HepG2 (cell line): ENCODE results near the gene ZNF506. TPM values are rescaled to one million over a fixed set of nuclear protein-coding genes. Genes with fewer than 3 reads are reported as not detected.

Experiments
- BRF2 ChIP-seq: sonication (generic); formaldehyde crosslinking; IDR thresholded peaks from 2 replicates; pipeline ENCODE4 v1.8.1; 2022; ENCODE audit warnings: mild to moderate bottlenecking, missing genetic modification reagents
- EEA1 ChIP-seq: sonication (generic); formaldehyde crosslinking; IDR thresholded peaks from 2 replicates; pipeline ENCODE4 v1.5.1; 2020; ENCODE audit warnings: mild to moderate bottlenecking, missing genetic modification reagents, borderline replicate concordance
- GZF1 ChIP-seq: sonication (generic); formaldehyde crosslinking; IDR thresholded peaks from 2 replicates; pipeline ENCODE4 v1.5.1; 2020; ENCODE audit warnings: mild to moderate bottlenecking, missing genetic modification reagents
- HES4 ChIP-seq: sonication (generic); formaldehyde crosslinking; IDR thresholded peaks from 2 replicates; pipeline ENCODE4 v1.9.0; 2021; ENCODE audit warnings: mild to moderate bottlenecking, missing genetic modification reagents, borderline replicate concordance
- HMGXB3 ChIP-seq: sonication (generic); formaldehyde crosslinking; IDR thresholded peaks from 2 replicates; pipeline ENCODE4 v1.4.0; 2020; ENCODE audit warnings: missing genetic modification reagents, borderline replicate concordance
- JUND ChIP-seq: sonication (generic); formaldehyde crosslinking; IDR thresholded peaks from 2 replicates; pipeline ENCODE4 v1.8.0; 2022; ENCODE audit warnings: mild to moderate bottlenecking, missing genetic modification reagents
- KIAA2018 ChIP-seq: sonication (generic); formaldehyde crosslinking; IDR thresholded peaks from 2 replicates; pipeline ENCODE4 v1.5.0; 2020; ENCODE audit warnings: mild to moderate bottlenecking, missing genetic modification reagents, borderline replicate concordance
- MAFG ChIP-seq: sonication (generic); formaldehyde crosslinking; IDR thresholded peaks from 2 replicates; pipeline ENCODE4 v1.5.1; 2020; ENCODE audit warnings: mild to moderate bottlenecking, missing genetic modification reagents
- TGIF2 ChIP-seq: IDR thresholded peaks from 2 replicates; pipeline ENCODE4 v1.6.1; 2016; ENCODE audit warnings: control low read depth, missing compliant biosample characterization
- ZNF792 ChIP-seq: IDR thresholded peaks from 2 replicates; pipeline ENCODE4 v1.6.1; 2016
- polyA plus RNA-seq, 8 experiments: library from polyadenylated mRNA; depleted of rRNA in 3 of 8; stranded (reverse) in 7 of 8; unstranded in 1 of 8; fragments of >200 nt; fragmentation: Illumina TruSeq in 4 of 8; extraction: Trizol in 4 of 8; gene quantifications; 2 replicates each; pipeline versions ENCODE4 v1.2.1 to v1.2.3, GENCODE V29; 2011 to 2016; ENCODE audit warnings: low read depth in 4 of 8, missing spikeins in 1 of 8, mixed read lengths in 1 of 8; ENCODE audit not compliant: insufficient read depth in 1 of 8
- total RNA-seq, 5 experiments: library from RNA; depleted of rRNA; stranded (reverse); fragments of >200 nt; fragmentation: Illumina TruSeq; extraction: Trizol; gene quantifications; 2 replicates each; pipeline ENCODE4 v1.2.3, GENCODE V29; 2016; ENCODE audit warnings: low read depth in 1 of 5

The ZNF506 gene
- total and polyA plus RNA-seq, 2 of the 13 experiments (the other 11 are each of a cell fraction or from before 2014, with no cell fraction given), result not detected

- TF ChIP-seq KIAA2018 (no peak), ZNF792 (CRISPR knock-in tag) (no peak), BRF2 (CRISPR knock-in tag) (no peak), TGIF2 (CRISPR knock-in tag) (no peak), HES4 (CRISPR knock-in tag) (0 out of 2 replicates have a peak, but pooled peaks have one; percentile 40), GZF1 (peak; percentile 38; the same call in 1 of the 2 replicates), EEA1 (CRISPR knock-in tag) (peak; percentile 81; the same call in 1 of the 2 replicates), MAFG (CRISPR knock-in tag) (no peak), HMGXB3 (CRISPR knock-in tag) (no peak), JUND (no peak)
Measured at GRCh38 chr19:19865750-19866610, 44.4 kb upstream of the ZNF506 start, which contains the start of gene ZNF253 (continued).
